ENCODE measurements around the gene TMEM184A. TPM values are rescaled to one million over a fixed set of nuclear protein-coding genes. Genes with fewer than 3 reads are reported as not detected.

TMEM184A gene
- total and polyA plus RNA-seq, 2 experiments from 2014 or later: 0.18 to 0.66 TPM

DNA sequence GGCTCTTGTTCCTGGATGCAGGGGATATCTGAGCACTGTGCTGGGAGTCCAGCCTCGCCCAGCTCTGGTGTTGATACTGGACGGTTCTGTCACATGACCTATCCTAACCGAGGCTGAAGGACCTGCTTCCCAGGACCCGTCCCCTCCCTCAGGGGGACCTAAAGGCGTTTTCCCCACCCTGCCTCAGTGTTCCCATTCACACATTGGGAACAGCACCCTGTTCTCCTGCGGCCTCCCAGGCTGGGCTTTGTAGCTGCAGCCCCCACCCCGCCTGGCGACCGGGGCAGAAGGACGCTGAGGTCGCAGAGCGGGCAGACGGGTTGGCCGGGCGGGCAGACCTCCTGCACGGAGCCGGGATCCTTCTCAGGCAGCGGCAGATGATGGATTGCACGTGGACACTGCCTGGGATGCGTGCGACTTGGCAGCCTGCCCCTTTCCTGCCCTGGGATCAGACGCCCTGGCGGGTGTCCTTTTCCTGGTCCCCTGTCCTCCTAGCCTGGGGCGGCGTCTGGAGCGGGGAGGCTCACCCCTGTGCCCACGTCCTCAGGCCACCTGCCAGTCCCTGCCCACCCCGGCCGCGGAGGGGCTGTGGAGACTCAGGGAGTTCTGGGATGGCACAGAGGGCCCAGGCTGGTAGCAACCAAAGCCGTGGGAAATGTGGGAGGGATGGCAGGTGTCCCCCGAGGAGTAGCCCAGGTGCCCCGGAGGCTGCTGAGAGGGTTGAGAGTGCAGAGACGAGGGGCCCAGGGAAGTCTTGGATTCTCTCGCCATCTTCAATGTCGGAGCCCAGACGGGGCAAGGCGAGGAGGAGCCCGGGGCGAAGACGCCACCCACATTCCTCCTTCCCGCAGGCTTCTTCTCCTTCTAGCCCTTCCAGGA is 31.1 kb upstream of the TMEM184A start:
- peaks cover 14% of the 10 kb centered on the region; the same call in 1 of the 3 replicates for H3K36me3 Mint-ChIP-seq (ENCODE audit: low read depth)

More for the DNA sequence above, 31.1 kb upstream of the TMEM184A start:
- no peaks in the 10 kb centered on the region for H4K20me1 ChIP-seq (replicated peaks; ENCODE audit: insufficient read depth)
- no peak for ATAC-seq
- no peak for DNase-seq (ENCODE audit: low spot score)
- peaks cover 15% of the 10 kb centered on the region for H3K9me3 Mint-ChIP-seq
- peaks cover 10% of the 10 kb centered on the region for H3K27me3 Mint-ChIP-seq (ENCODE audit: insufficient read depth, low read depth, poor library complexity)
- H3K4me2 ChIP-seq: no peak overlapping the region
- no peak overlapping the region for H3K4me3 ChIP-seq
- H3K36me3 ChIP-seq (ENCODE audit: insufficient read depth): no peaks in the 10 kb centered on the region
- peaks cover 3% of the 10 kb centered on the region; the same call in 1 of the 3 replicates for H3K4me1 Mint-ChIP-seq
- H2AFZ ChIP-seq: no peak overlapping the region
- TF ChIP-seq CTCF (conservative IDR thresholded peaks at IDR 0.05; ENCODE audit: low read depth in 2 of 2) (no peak), ZNF114 (CRISPR knock-in tag; IDR thresholded peaks at IDR 0.05) (no peak), POLR2AphosphoS5 (IDR thresholded peaks at IDR 0.05; ENCODE audit: low read depth) (no peak), CREB1 (CRISPR knock-in tag; IDR thresholded peaks at IDR 0.05; ENCODE audit: low read depth) (no peak), EZH2 (IDR thresholded peaks at IDR 0.05; ENCODE audit: low read depth, unreplicated experiment) (no peak), STAT1 (IDR thresholded peaks at IDR 0.05; ENCODE audit: unreplicated experiment) (no peak), NANOG (IDR thresholded peaks at IDR 0.05; ENCODE audit: borderline replicate concordance) (no peak), ZNF462 (CRISPR knock-in tag; IDR thresholded peaks at IDR 0.05) (no peak), EZH2phosphoT487 (IDR thresholded peaks at IDR 0.05; ENCODE audit: unreplicated experiment) (no peak), JUNB (IDR thresholded peaks at IDR 0.05; ENCODE audit: unreplicated experiment) (no peak), ZNF331 (CRISPR knock-in tag; IDR thresholded peaks at IDR 0.05; ENCODE audit: low read depth) (no peak)
- TF ChIP-seq, protein P1, sequence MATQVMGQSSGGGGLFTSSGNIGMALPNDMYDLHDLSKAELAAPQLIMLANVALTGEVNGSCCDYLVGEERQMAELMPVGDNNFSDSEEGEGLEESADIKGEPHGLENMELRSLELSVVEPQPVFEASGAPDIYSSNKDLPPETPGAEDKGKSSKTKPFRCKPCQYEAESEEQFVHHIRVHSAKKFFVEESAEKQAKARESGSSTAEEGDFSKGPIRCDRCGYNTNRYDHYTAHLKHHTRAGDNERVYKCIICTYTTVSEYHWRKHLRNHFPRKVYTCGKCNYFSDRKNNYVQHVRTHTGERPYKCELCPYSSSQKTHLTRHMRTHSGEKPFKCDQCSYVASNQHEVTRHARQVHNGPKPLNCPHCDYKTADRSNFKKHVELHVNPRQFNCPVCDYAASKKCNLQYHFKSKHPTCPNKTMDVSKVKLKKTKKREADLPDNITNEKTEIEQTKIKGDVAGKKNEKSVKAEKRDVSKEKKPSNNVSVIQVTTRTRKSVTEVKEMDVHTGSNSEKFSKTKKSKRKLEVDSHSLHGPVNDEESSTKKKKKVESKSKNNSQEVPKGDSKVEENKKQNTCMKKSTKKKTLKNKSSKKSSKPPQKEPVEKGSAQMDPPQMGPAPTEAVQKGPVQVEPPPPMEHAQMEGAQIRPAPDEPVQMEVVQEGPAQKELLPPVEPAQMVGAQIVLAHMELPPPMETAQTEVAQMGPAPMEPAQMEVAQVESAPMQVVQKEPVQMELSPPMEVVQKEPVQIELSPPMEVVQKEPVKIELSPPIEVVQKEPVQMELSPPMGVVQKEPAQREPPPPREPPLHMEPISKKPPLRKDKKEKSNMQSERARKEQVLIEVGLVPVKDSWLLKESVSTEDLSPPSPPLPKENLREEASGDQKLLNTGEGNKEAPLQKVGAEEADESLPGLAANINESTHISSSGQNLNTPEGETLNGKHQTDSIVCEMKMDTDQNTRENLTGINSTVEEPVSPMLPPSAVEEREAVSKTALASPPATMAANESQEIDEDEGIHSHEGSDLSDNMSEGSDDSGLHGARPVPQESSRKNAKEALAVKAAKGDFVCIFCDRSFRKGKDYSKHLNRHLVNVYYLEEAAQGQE (IDR thresholded peaks at IDR 0.05; ENCODE audit: unreplicated experiment): no peak
- TF ChIP-seq, protein P2, sequence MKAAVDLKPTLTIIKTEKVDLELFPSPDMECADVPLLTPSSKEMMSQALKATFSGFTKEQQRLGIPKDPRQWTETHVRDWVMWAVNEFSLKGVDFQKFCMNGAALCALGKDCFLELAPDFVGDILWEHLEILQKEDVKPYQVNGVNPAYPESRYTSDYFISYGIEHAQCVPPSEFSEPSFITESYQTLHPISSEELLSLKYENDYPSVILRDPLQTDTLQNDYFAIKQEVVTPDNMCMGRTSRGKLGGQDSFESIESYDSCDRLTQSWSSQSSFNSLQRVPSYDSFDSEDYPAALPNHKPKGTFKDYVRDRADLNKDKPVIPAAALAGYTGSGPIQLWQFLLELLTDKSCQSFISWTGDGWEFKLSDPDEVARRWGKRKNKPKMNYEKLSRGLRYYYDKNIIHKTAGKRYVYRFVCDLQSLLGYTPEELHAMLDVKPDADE (IDR thresholded peaks at IDR 0.05): no peak
- no peaks in the 10 kb centered on the region for H3K9me2 ChIP-seq (ENCODE audit: insufficient read depth)
- no peaks in the 10 kb centered on the region for H3K27me3 ChIP-seq (ENCODE audit: insufficient read depth)
- no peak overlapping the region for H3K27ac Mint-ChIP-seq
- no peaks in the 10 kb centered on the region for H3K4me1 ChIP-seq (ENCODE audit: insufficient read depth)
- H3K79me2 ChIP-seq (replicated peaks; ENCODE audit: insufficient read depth): no peaks in the 10 kb centered on the region
- no peaks in the 10 kb centered on the region for H3F3A ChIP-seq (replicated peaks; ENCODE audit: low read depth)
- H3K27ac ChIP-seq (ENCODE audit: low read depth): no peak overlapping the region
- H3K4me3 Mint-ChIP-seq: no peak overlapping the region
